SK-N-MC (cell line): ENCODE results near the gene SMIM24.
A peak's percentile ranks its signal among the peaks of the same experiment; 100 is the strongest.

Experiments used
- EZH2 ChIP-seq: fragments of 200-600 bp; sonication (generic); IDR thresholded peaks from one replicate; pipeline ENCODE4 v1.6.1; 2017; ENCODE audit warnings: antibody characterized with exemption
- POLR2AphosphoS5 ChIP-seq: IDR thresholded peaks from 2 replicates; pipeline ENCODE4 v1.6.1; 2012; ENCODE audit warnings: mild to moderate bottlenecking, low read depth, low read length, borderline replicate concordance

DNA sequence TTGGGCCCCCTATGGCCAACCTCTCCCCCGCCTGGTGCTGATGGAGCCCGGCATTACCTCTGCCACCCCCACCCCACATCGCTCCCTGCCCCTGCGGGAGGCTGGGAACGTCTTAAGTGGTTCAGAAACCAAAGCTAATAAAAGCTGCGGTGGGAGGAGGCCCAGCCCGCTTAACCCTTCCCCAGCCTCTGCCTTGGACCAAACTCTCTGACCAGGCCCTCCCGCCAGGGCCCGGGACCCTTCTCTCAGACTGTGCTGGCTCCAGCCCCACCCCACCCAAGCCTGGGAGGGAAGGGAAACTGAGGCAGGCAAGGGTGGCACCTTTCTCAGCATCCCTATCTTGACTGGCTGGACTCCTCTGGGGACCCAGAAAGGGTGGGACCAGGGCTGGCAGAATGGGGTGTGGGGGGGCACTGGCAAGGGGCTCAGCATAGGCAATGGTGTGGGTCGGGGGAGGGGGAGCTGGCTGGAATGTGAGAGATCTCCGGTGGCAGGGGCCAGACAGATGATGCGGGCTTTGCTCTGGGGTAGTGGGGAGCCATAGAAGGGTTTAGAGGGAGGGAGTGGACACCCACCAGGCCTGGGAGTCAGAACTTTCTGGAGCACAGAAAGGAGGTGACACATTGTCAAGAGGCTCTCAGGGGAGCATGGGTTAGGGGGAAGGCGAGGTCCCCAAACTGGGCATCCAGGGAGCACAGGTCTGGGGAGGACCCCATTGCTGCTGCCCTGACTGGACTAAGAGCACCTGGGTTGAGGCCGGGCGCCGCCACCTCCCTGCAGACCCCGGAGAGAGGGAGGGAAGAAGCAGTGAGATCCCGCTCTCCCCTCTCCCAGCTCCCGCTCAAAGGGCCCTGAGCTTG is 21.9 kb downstream of the SMIM24 start:
- TF ChIP-seq POLR2AphosphoS5 = 0 out of 2 replicates have a peak, but pooled peaks have one; percentile 30
- no peak for TF ChIP-seq EZH2
